K562 (cell line): ENCODE measurements around the gene DLK1. TPM values are rescaled to one million over a fixed set of nuclear protein-coding genes. Genes with fewer than 3 reads are reported as not detected.

ENCODE experiments used
- BRF1 ChIP-seq: IDR thresholded peaks from 3 replicates; pipeline ENCODE4 v1.6.1; 2011; ENCODE audit warnings: borderline replicate concordance, mild to moderate bottlenecking; ENCODE audit not compliant: insufficient read length; ENCODE audit errors: extremely low read depth
- CBFA2T3 ChIP-seq: fragments of 450-650 bp; IDR thresholded peaks from 2 replicates; pipeline ENCODE4 v1.6.1; 2017
- EWSR1 ChIP-seq: fragments of 450-650 bp; IDR thresholded peaks from 2 replicates; pipeline ENCODE4 v1.6.1; 2018; ENCODE audit warnings: borderline replicate concordance, mild to moderate bottlenecking, low read depth, moderate library complexity; ENCODE audit not compliant: partially characterized antibody
- KDM1A ChIP-seq, 2 experiments: fragments of 450-650 bp; IDR thresholded peaks; 2 replicates each; pipeline ENCODE4 v1.6.1; 2016; ENCODE audit warnings: mild to moderate bottlenecking in 2 of 2
- PHB2 ChIP-seq: fragments of 450-650 bp; IDR thresholded peaks from 2 replicates; pipeline ENCODE4 v1.6.1; 2017; ENCODE audit warnings: low read depth
- PYGO2 ChIP-seq: fragments of 450-650 bp; IDR thresholded peaks from 2 replicates; pipeline ENCODE4 v1.6.1; 2016; ENCODE audit warnings: mild to moderate bottlenecking, missing genetic modification characterization, moderate library complexity, missing compliant biosample characterization
- ZBTB8A ChIP-seq: fragments of 450-650 bp; IDR thresholded peaks from 2 replicates; pipeline ENCODE4 v1.6.1; 2018; ENCODE audit warnings: mild to moderate bottlenecking, moderate library complexity; ENCODE audit not compliant: partially characterized antibody
- ZC3H4 ChIP-seq: sonication (generic); formaldehyde crosslinking; IDR thresholded peaks from 2 replicates; pipeline ENCODE4 v1.9.0; 2021; ENCODE audit warnings: missing genetic modification reagents, borderline replicate concordance
- ZFP30 ChIP-seq: fragments of 250-450 bp; sonication (Bioruptor Pico); IDR thresholded peaks from 2 replicates; pipeline ENCODE4 v1.8.0; 2022; ENCODE audit warnings: moderate library complexity, mild to moderate bottlenecking, inconsistent platforms, borderline replicate concordance
- polyA plus RNA-seq, 8 experiments: library from polyadenylated mRNA; depleted of rRNA in 4 of 8; stranded (reverse) in 5 of 8; unstranded in 3 of 8; fragments of >200 nt; fragmentation: Nextera tagmentation in 2 of 8; fragmentation: Illumina TruSeq in 1 of 8; extraction: Ambion mirVana in 2 of 8; extraction: Trizol in 1 of 8; gene quantifications; 2 replicates each; pipeline versions ENCODE4 v1.2.1 to v1.2.3, GENCODE V29; 2011 to 2014; ENCODE audit warnings: inconsistent platforms in 1 of 8, missing spikeins in 1 of 8
- total RNA-seq, 7 experiments: library from RNA; depleted of rRNA in 6 of 7; stranded (reverse); fragments of >200 nt in 6 of 7; fragmentation: Illumina TruSeq in 2 of 7; extraction: Trizol in 2 of 7; gene quantifications; 2 replicates each; pipeline versions ENCODE4 v1.2.1 to v1.2.3, GENCODE V29; 2011 to 2021; ENCODE audit warnings: low replicate concordance in 1 of 7
- TF ChIP-seq, protein P1 (sequence below): IDR thresholded peaks from 3 replicates; pipeline ENCODE4 v1.6.1; 2011; ENCODE audit warnings: borderline replicate concordance, mild to moderate bottlenecking, moderate library complexity; ENCODE audit not compliant: insufficient read length; ENCODE audit errors: extremely low read depth
- TF ChIP-seq, protein P2 (sequence below), 2 experiments: IDR thresholded peaks in 1 of 2; conservative IDR thresholded peaks in 1 of 2; 2 replicates each; pipeline ENCODE4 v1.6.1; 2016; ENCODE audit warnings: low read depth in 2 of 2, mild to moderate bottlenecking in 1 of 2, missing compliant biosample characterization in 1 of 2, missing genetic modification characterization in 1 of 2, moderate library complexity in 1 of 2

Gene DLK1
- total and polyA plus RNA-seq, 9 of the 15 experiments (the other 6 are each of a cell fraction or from before 2014, with no cell fraction given): 4.4 to 97.2 (median 15.3) TPM

DNA sequence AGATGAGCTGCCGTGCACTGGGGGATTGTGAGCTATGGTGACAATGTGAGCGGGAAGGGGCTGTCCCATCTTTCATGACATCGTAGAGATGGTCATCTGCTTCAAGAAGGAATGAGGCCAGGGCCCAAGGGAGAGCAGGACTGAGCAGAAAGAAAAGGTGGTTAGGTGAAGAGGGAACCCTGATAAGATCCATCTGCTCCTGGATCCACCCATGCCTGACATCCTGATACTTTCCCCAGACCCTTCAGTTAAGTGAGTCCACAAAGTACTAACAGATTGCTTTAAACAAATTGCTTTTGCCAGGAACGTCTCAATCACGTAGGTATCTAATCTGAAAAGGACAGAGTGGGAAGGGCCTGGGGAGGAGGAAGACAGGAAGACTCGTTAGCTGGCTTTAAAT lies 25.4 kb upstream of the DLK1 start (continued):
- TF ChIP-seq, protein P1, sequence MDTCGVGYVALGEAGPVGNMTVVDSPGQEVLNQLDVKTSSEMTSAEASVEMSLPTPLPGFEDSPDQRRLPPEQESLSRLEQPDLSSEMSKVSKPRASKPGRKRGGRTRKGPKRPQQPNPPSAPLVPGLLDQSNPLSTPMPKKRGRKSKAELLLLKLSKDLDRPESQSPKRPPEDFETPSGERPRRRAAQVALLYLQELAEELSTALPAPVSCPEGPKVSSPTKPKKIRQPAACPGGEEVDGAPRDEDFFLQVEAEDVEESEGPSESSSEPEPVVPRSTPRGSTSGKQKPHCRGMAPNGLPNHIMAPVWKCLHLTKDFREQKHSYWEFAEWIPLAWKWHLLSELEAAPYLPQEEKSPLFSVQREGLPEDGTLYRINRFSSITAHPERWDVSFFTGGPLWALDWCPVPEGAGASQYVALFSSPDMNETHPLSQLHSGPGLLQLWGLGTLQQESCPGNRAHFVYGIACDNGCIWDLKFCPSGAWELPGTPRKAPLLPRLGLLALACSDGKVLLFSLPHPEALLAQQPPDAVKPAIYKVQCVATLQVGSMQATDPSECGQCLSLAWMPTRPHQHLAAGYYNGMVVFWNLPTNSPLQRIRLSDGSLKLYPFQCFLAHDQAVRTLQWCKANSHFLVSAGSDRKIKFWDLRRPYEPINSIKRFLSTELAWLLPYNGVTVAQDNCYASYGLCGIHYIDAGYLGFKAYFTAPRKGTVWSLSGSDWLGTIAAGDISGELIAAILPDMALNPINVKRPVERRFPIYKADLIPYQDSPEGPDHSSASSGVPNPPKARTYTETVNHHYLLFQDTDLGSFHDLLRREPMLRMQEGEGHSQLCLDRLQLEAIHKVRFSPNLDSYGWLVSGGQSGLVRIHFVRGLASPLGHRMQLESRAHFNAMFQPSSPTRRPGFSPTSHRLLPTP: no peak
- TF ChIP-seq KDM1A (IDR thresholded peaks at IDR 0.05): peak in 1 of 2 experiments; percentile 11; a peak in 1 of 4 replicates
- no peak for TF ChIP-seq ZC3H4 (CRISPR knock-in tag)
- TF ChIP-seq, protein P2, sequence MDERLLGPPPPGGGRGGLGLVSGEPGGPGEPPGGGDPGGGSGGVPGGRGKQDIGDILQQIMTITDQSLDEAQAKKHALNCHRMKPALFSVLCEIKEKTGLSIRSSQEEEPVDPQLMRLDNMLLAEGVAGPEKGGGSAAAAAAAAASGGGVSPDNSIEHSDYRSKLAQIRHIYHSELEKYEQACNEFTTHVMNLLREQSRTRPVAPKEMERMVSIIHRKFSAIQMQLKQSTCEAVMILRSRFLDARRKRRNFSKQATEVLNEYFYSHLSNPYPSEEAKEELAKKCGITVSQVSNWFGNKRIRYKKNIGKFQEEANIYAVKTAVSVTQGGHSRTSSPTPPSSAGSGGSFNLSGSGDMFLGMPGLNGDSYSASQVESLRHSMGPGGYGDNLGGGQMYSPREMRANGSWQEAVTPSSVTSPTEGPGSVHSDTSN (CRISPR knock-in tag; IDR thresholded peaks at IDR 0.05; ENCODE audit: low read depth): no peak
- TF ChIP-seq, protein P2 (tag; conservative IDR thresholded peaks at IDR 0.05; ENCODE audit: low read depth): no peak
- no peak for TF ChIP-seq BRF1
- TF ChIP-seq EWSR1: no peak
- TF ChIP-seq ZBTB8A: no peak
- TF ChIP-seq PYGO2: no peak
- TF ChIP-seq CBFA2T3: peak; percentile 30; the same call in 1 of the 2 replicates
- no peak for TF ChIP-seq ZFP30 (CRISPR knock-in tag)
- no peak for TF ChIP-seq PHB2
